HEK293 (cell line): ENCODE data around the gene TMED1.
"Not testable (repeated sequence)": the region's sequence is repeated elsewhere in the genome, so short reads cannot be mapped to it uniquely, and the experiment has no call there.

ENCODE experiments used
- CTCF ChIA-PET: fragments of 350-600 bp; formaldehyde crosslinking; extraction: SDS; loops from one replicate; lab custom pipeline; 2021; ENCODE audit warnings: antibody characterized with exemption; lab: Yijun Ruan, JAX
- POLR2A ChIA-PET: fragments of 300-600 bp; formaldehyde crosslinking; extraction: SDS; loops from one replicate; lab custom pipeline; 2020; ENCODE audit warnings: antibody characterized with exemption, inconsistent platforms; lab: Yijun Ruan, JAX
- H3K27ac ChIP-seq: fragments of 200-500 bp; sonication (Bioruptor generic); 2 replicates; pipeline ENCODE4 v1.5.1; 2014; ENCODE audit warnings: low read depth, low read length, control low read depth, inconsistent platforms; ENCODE audit errors: extremely low read depth
- H3K36me3 ChIP-seq, 2 experiments: fragments of 200-500 bp in 1 of 2; sonication (Bioruptor generic) in 1 of 2; 1 replicate in 1 of 2; 2 replicates in 1 of 2; pipeline ENCODE4 v1.5.1; 2014 to 2017; ENCODE audit warnings: inconsistent platforms in 2 of 2, low read length in 2 of 2; ENCODE audit not compliant: control insufficient read depth in 2 of 2, insufficient read depth in 1 of 2
- H3K4me1 ChIP-seq: fragments of 200-500 bp; sonication (Bioruptor generic); 2 replicates; pipeline ENCODE4 v1.5.1; 2014; ENCODE audit warnings: mild to moderate bottlenecking, low read length, inconsistent platforms; ENCODE audit not compliant: control insufficient read depth, insufficient read depth
- H3K4me3 ChIP-seq: 2 replicates; pipeline ENCODE4 v1.5.1; 2011; ENCODE audit warnings: low read depth, mild to moderate bottlenecking, control low read depth, low read length, moderate library complexity
- H3K9me3 ChIP-seq: fragments of 200-500 bp; sonication (Bioruptor generic); 2 replicates; pipeline ENCODE4 v1.5.1; 2014; ENCODE audit warnings: low read depth, low read length, inconsistent platforms; ENCODE audit not compliant: control insufficient read depth, insufficient read depth
- ATF2 ChIP-seq: fragments of 450-650 bp; formaldehyde crosslinking; IDR thresholded peaks from 2 replicates; pipeline ENCODE4 v1.5.1; 2016; ENCODE audit warnings: missing biosample characterization, missing genetic modification characterization, low read depth
- FEZF1 ChIP-seq: fragments of 450-650 bp; formaldehyde crosslinking; IDR thresholded peaks from 2 replicates; pipeline ENCODE4 v1.5.1; 2016; ENCODE audit warnings: missing biosample characterization, missing genetic modification characterization
- HIC1 ChIP-seq: fragments of 450-650 bp; formaldehyde crosslinking; IDR thresholded peaks from 2 replicates; pipeline ENCODE4 v1.5.1; 2016; ENCODE audit warnings: missing biosample characterization, missing genetic modification characterization
- MZF1 ChIP-seq: fragments of 450-650 bp; formaldehyde crosslinking; IDR thresholded peaks from 2 replicates; pipeline ENCODE4 v1.5.1; 2017; ENCODE audit warnings: missing biosample characterization, missing genetic modification characterization, borderline replicate concordance
- ZBTB1 ChIP-seq: fragments of 450-650 bp; formaldehyde crosslinking; IDR thresholded peaks from 2 replicates; pipeline ENCODE4 v1.5.1; 2016; ENCODE audit warnings: missing biosample characterization, missing genetic modification characterization
- ZFHX2 ChIP-seq: fragments of 450-650 bp; formaldehyde crosslinking; conservative IDR thresholded peaks from 2 replicates; pipeline ENCODE4 v1.5.1; 2016; ENCODE audit warnings: missing biosample characterization, missing genetic modification characterization
- ZNF121 ChIP-seq: fragments of 450-650 bp; formaldehyde crosslinking; IDR thresholded peaks from 2 replicates; pipeline ENCODE4 v1.5.1; 2016; ENCODE audit warnings: missing biosample characterization, missing genetic modification characterization
- ZNF146 ChIP-seq: fragments of 450-650 bp; formaldehyde crosslinking; IDR thresholded peaks from 2 replicates; pipeline ENCODE4 v1.5.1; 2016; ENCODE audit warnings: missing biosample characterization, missing genetic modification characterization
- ZNF37A ChIP-seq: fragments of 450-650 bp; IDR thresholded peaks from 2 replicates; pipeline ENCODE4 v1.5.1; 2018; ENCODE audit warnings: missing biosample characterization, missing genetic modification characterization
- ZNF555 ChIP-seq: fragments of 450-650 bp; formaldehyde crosslinking; conservative IDR thresholded peaks from 2 replicates; pipeline ENCODE4 v1.5.1; 2017; ENCODE audit warnings: missing biosample characterization, mild to moderate bottlenecking, missing genetic modification characterization, inconsistent platforms
- ZNF776 ChIP-seq: fragments of 450-650 bp; formaldehyde crosslinking; IDR thresholded peaks from 2 replicates; pipeline ENCODE4 v1.5.0; 2017; ENCODE audit warnings: missing biosample characterization, missing genetic modification characterization, borderline replicate concordance
- TF ChIP-seq, protein P1 (sequence below): fragments of 450-650 bp; formaldehyde crosslinking; IDR thresholded peaks from 2 replicates; pipeline ENCODE4 v1.5.1; 2016; ENCODE audit warnings: missing biosample characterization, missing genetic modification characterization

Gene TMED1

DNA sequence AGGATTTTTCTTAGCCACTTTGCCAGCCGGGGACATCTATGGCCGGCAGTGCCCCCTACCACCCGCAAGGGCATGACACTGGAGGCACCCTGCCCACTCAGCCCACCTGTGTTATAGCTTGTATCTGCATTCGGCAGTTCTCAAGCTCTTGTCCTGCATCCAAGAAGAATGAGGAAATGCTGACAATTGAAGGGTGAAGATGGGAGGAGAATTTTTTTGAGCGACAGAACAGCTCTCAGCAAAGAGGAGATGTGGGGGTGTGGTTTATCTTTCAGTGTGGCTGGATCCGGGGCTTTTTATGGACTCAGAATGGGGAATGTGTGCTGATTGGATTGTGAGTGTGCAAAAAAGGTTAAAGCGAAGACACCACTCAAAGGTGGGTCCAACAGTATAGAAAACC, 6.8 kb upstream of the TMED1 start (continued):
- TF ChIP-seq ZFHX2 (tag by site-specific recombination), result no peak

DNA sequence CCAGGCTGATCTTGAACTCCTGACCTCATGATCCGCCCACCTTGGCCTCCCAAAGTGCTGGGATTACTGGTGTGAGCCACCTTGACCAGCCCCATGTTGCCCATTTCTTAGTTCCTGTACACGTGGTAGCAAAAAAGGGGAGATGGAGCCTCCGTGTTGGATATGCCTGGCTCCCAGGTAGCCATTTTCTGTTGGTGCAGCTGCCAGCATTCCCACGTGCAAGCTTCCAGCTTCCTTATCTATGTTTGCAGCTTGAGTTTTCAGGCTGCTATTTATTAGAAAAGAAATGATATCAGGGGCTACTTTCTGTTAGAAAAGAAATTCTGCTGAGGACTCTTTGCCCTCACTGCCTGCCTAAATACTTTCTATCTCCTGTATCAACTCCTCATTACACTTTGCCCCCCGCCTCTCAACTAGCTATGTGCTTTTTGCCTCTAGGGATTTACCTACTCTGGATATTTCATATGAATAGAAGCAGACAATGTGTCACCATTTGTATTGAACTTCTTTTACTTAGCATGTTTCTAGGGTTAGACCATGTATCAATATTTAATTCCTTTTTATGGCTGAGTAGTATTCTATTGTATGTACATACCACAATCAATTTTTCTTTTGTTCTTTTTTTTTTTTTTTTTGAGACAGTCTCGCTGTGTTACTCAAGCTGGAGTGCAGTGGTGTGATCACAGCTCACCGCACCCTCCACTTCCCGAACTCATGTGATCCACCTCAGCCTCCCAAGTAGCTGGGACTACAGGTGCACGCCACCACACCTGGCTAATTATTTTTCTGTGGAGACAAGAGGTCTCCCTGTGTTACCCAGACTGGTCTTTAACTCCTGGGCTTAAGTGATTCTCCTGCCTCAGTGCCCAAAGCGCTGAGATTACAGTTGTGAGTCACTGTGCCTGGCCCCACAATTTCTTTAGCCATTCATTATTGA, 3.4 kb upstream of the TMED1 start:
- H3K4me1 ChIP-seq, result no peaks in the 10 kb centered on the region
- no peak overlapping the region for H3K27ac ChIP-seq
- H3K4me3 ChIP-seq, result no peak overlapping the region
- TF ChIP-seq ATF2 (tag by site-specific recombination) (no peak), ZNF146 (tag by site-specific recombination) (peak; percentile 81), FEZF1 (tag by site-specific recombination) (no peak)
- ChIA-PET CTCF (interaction anchor here (0.5 to 6.9 kb wide), 5 partner anchors 15 to 1310 kb away, joined by 3 to 80 read pairs (median 6); no protein-coding TSS in a partner anchor), POLR2A (interaction anchor here (0.6 kb wide), 1 partner anchor 31 kb away, joined by 4 read pairs; no protein-coding TSS in a partner anchor)
- peaks cover 0 to 6% of the 10 kb centered on the region in 2 experiments; a peak in 1 of 3 replicates for H3K36me3 ChIP-seq
- H3K9me3 ChIP-seq, result no peaks in the 10 kb centered on the region

DNA sequence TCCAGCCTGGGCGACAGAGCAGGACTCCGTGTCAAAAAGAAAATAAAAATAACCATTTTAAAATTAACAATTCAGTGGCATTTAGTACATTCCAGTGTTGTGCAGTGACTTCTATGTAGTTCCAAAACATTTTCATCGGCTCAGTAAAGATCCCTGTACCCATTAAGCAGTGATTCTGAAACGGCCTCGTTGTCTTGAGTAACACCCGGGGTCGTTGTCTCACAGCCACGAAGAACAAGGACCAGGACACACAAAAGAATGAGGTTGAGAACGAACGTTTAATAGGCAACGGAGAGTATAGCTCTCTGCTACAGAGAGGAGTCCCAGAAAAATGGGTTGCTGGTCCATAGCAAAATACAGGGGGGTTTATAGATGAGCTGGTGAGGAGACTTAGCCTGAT, 2.4 kb upstream of the TMED1 start:
- ChIA-PET POLR2A (interaction anchor here (0.6 kb wide), 1 partner anchor 26 kb away, joined by 3 read pairs; no protein-coding TSS in a partner anchor), CTCF (interaction anchor here (0.6 to 6.9 kb wide), 4 partner anchors 16 to 1311 kb away, joined by 3 to 80 read pairs (median 10); no protein-coding TSS in a partner anchor)
- no peak overlapping the region for H3K4me3 ChIP-seq
- peaks cover 0 to 14% of the 10 kb centered on the region in 2 experiments; a peak in 2 of 3 replicates for H3K36me3 ChIP-seq
- H3K27ac ChIP-seq, result no peak overlapping the region
- H3K9me3 ChIP-seq, result no peaks in the 10 kb centered on the region
- TF ChIP-seq HIC1 (tag by site-specific recombination) (no peak), ZNF776 (no peak), ZNF37A (tag by site-specific recombination) (no peak), MZF1 (tag by site-specific recombination) (no peak), ZNF555 (tag by site-specific recombination) (no peak), FEZF1 (tag by site-specific recombination) (no peak), ZBTB1 (tag by site-specific recombination) (no peak)
- TF ChIP-seq, protein P1, sequence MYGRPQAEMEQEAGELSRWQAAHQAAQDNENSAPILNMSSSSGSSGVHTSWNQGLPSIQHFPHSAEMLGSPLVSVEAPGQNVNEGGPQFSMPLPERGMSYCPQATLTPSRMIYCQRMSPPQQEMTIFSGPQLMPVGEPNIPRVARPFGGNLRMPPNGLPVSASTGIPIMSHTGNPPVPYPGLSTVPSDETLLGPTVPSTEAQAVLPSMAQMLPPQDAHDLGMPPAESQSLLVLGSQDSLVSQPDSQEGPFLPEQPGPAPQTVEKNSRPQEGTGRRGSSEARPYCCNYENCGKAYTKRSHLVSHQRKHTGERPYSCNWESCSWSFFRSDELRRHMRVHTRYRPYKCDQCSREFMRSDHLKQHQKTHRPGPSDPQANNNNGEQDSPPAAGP (tag by site-specific recombination), result no peak
- no peaks in the 10 kb centered on the region for H3K4me1 ChIP-seq

DNA sequence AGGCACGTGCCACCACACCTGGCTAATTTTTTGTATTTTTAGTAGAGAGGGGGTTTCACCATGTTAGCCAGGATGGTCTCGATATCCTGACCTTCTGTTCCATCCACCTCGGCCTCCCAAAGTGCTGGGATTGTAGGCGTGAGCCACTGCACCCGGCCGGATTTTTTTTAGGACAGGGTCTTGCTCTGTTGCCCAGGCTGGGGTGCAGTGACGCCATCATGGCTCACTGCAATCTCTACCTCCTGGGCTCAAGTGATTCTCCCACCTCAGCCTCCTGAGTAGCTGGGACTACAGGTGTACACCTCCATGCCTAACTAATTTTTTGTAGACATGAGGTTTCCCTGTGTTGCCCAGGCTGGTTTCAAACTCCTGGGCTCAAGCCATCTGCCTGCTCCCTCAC, 1.6 kb upstream of the TMED1 start:
- not testable (repeated sequence) for H3K9me3 ChIP-seq, H3K4me1 ChIP-seq, H3K27ac ChIP-seq, H3K4me3 ChIP-seq
- POLR2A ChIA-PET, result interaction anchor here (2.5 kb wide), 1 partner anchor 26 kb away, joined by 31 read pairs; no protein-coding TSS in a partner anchor
- H3K36me3 ChIP-seq, result peaks cover 0 to 22% of the 10 kb centered on the region in 2 experiments; a peak in 2 of 3 replicates
- CTCF ChIA-PET, result interaction anchor here (0.9 to 6.9 kb wide), 3 partner anchors 21 to 35 kb away, joined by 3 to 80 read pairs (median 4); no protein-coding TSS in a partner anchor
- TF ChIP-seq ZNF121 (tag by site-specific recombination), result 0 out of 2 replicates have a peak, but pooled peaks have one; percentile 37
